OCI-LY1 (cell line): ENCODE data around the gene CDH6.

Experiments used
- EZH2 ChIP-seq: fragments of 200-600 bp; sonication (generic), shearing (Covaris generic); IDR thresholded peaks from 2 replicates; pipeline ENCODE4 v1.8.0; 2017; ENCODE audit warnings: borderline replicate concordance, mixed run types, mild to moderate bottlenecking, antibody characterized with exemption, low read length, moderate library complexity, mixed read lengths
- TF ChIP-seq, protein P1 (sequence below): fragments of 200-600 bp; sonication (generic), shearing (Covaris generic); IDR thresholded peaks from 2 replicates; pipeline ENCODE4 v1.5.1; 2017; ENCODE audit warnings: mild to moderate bottlenecking, antibody characterized with exemption, low read length, moderate library complexity, mixed read lengths

DNA sequence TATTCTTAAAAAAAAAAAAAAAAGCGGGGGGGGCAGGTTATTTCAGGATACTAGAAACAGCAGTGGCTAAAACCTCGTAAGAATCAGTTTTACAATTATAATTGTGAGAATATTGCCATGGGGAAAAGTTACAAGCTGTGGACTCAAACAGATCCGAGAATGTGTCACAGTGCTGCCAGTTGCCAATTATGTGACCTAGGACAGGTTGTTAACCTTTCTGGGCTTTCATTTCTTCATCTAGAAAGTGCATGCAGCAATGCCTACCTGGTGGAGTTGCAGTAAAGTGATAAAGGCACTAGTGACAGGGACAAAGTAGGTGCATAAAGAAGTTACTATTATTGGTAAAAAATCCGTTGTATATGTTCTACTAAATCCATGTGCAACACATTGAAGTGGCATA lies 75.8 kb downstream of the CDH6 start:
- TF ChIP-seq EZH2: no peak
- TF ChIP-seq, protein P1, sequence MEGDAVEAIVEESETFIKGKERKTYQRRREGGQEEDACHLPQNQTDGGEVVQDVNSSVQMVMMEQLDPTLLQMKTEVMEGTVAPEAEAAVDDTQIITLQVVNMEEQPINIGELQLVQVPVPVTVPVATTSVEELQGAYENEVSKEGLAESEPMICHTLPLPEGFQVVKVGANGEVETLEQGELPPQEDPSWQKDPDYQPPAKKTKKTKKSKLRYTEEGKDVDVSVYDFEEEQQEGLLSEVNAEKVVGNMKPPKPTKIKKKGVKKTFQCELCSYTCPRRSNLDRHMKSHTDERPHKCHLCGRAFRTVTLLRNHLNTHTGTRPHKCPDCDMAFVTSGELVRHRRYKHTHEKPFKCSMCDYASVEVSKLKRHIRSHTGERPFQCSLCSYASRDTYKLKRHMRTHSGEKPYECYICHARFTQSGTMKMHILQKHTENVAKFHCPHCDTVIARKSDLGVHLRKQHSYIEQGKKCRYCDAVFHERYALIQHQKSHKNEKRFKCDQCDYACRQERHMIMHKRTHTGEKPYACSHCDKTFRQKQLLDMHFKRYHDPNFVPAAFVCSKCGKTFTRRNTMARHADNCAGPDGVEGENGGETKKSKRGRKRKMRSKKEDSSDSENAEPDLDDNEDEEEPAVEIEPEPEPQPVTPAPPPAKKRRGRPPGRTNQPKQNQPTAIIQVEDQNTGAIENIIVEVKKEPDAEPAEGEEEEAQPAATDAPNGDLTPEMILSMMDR: no peak
